B cell (primary cell): Measurements from ENCODE around the gene ETV3. TPM values are rescaled to one million over a fixed set of nuclear protein-coding genes. Genes with fewer than 3 reads are reported as not detected.

Experiments
- ATAC-seq: fragments of 200-7000 bp; cut with Tn5 transposase; one replicate; pipeline ENCODE4 v1.10.0; 2021; ENCODE audit warnings: low read depth, mild to moderate bottlenecking, moderate number of reproducible peaks, moderate library complexity
- CTCF ChIA-PET: fragments of 350-600 bp; sonication (Branson Sonifier 250); formaldehyde crosslinking; loops from one replicate; lab custom pipeline; 2021; ENCODE audit warnings: antibody characterized with exemption, inconsistent platforms; lab: Charles Lee
- POLR2A ChIA-PET: fragments of 350-600 bp; sonication (Branson Sonifier 250); formaldehyde crosslinking; loops from one replicate; lab custom pipeline; 2021; ENCODE audit warnings: antibody characterized with exemption; lab: Charles Lee
- DNase-seq: peaks from one replicate; pipeline ENCODE4 v3.0.0; 2013
- H2AFZ ChIP-seq: 2 replicates; pipeline ENCODE4 v1.6.1; 2012; ENCODE audit warnings: mild to moderate bottlenecking, low read depth, low read length; ENCODE audit not compliant: insufficient read depth, poor library complexity, severe bottlenecking
- H3K27ac ChIP-seq, 2 donors: 1 replicate in 1 of 2; 2 replicates in 1 of 2; pipeline ENCODE4 v1.5.1; 2012 to 2013; ENCODE audit warnings: low read length in 2 of 2, mild to moderate bottlenecking in 2 of 2, moderate library complexity in 1 of 2
- H3K27me3 ChIP-seq, 4 experiments: fragments of 200-600 bp in 1 of 4; sonication (generic) in 1 of 4; replicated peaks in 1 of 4; 1 replicate in 2 of 4; 2 replicates in 2 of 4; pipeline versions ENCODE4 v1.6.1 to v1.7.0; 2013 to 2016; ENCODE audit warnings: low read length in 3 of 4, mild to moderate bottlenecking in 2 of 4, mixed read lengths in 1 of 4, moderate library complexity in 1 of 4; ENCODE audit not compliant: insufficient read depth in 4 of 4, control insufficient read depth in 3 of 4; ENCODE audit errors: control extremely low read depth in 1 of 4
- H3K36me3 ChIP-seq, 2 experiments: replicated peaks in 1 of 2; 1 replicate in 1 of 2; 2 replicates in 1 of 2; pipeline versions ENCODE4 v1.6.1 to v1.7.1; 2013; ENCODE audit warnings: low read length in 1 of 2; ENCODE audit not compliant: insufficient read depth in 2 of 2, control insufficient read depth in 1 of 2; ENCODE audit errors: control extremely low read depth in 1 of 2, extremely low read depth in 1 of 2
- H3K4me1 ChIP-seq, 2 donors: fragments of 200-600 bp in 1 of 2; sonication (generic) in 1 of 2; 1 replicate in 1 of 2; 2 replicates in 1 of 2; pipeline versions ENCODE4 v1.5.1 to v1.6.1; 2013 to 2017; ENCODE audit warnings: low read length in 2 of 2; ENCODE audit not compliant: control insufficient read depth in 2 of 2, insufficient read depth in 2 of 2
- H3K4me2 ChIP-seq: replicated peaks from 2 replicates; pipeline ENCODE3; 2012; ENCODE audit warnings: mild to moderate bottlenecking, low read depth, low read length; ENCODE audit not compliant: poor library complexity, severe bottlenecking
- H3K4me3 ChIP-seq, 5 experiments: fragments of 200-600 bp in 1 of 5; sonication (generic) in 1 of 5; 1 replicate in 3 of 5; 2 replicates in 2 of 5; pipeline versions ENCODE4 v1.5.1 to v1.7.0; 2011 to 2016; ENCODE audit warnings: low read length in 4 of 5, mild to moderate bottlenecking in 4 of 5, low read depth in 2 of 5, control low read depth in 1 of 5, moderate library complexity in 1 of 5; ENCODE audit not compliant: insufficient read depth in 1 of 5; ENCODE audit errors: control extremely low read depth in 1 of 5, extremely low read depth in 1 of 5
- H3K79me2 ChIP-seq: fragments of 200-600 bp; sonication (generic); one replicate; pipeline ENCODE4 v1.6.0; 2016; ENCODE audit warnings: low read length; ENCODE audit not compliant: control insufficient read depth, insufficient read depth
- H3K9ac ChIP-seq: fragments of 200-600 bp; sonication (generic); 2 replicates; pipeline ENCODE4 v1.6.1; 2017; ENCODE audit warnings: mild to moderate bottlenecking, low read length, moderate library complexity
- H3K9me3 ChIP-seq, 3 donors: one replicate each; pipeline versions ENCODE4 v1.6.1 to v1.7.1; 2013; ENCODE audit warnings: low read length in 2 of 3; ENCODE audit not compliant: control insufficient read depth in 2 of 3, insufficient read depth in 1 of 3; ENCODE audit errors: control extremely low read depth in 1 of 3
- H4K20me1 ChIP-seq: 2 replicates; pipeline ENCODE4 v1.6.0; 2012; ENCODE audit warnings: mild to moderate bottlenecking, low read length; ENCODE audit not compliant: insufficient read depth, control insufficient read depth, poor library complexity, severe bottlenecking
- H3K27ac Mint-ChIP-seq: one replicate; pipeline ENCODE4 v1.8.0; 2021; ENCODE audit warnings: mixed read lengths
- H3K27me3 Mint-ChIP-seq: one replicate; pipeline ENCODE4 v1.8.0; 2021; ENCODE audit warnings: mixed read lengths
- H3K4me1 Mint-ChIP-seq: one replicate; pipeline ENCODE4 v1.8.0; 2021; ENCODE audit warnings: mixed read lengths
- H3K4me3 Mint-ChIP-seq: one replicate; pipeline ENCODE4 v1.8.0; 2021; ENCODE audit warnings: mixed read lengths
- H3K9me3 Mint-ChIP-seq: one replicate; pipeline ENCODE4 v1.8.0; 2022; ENCODE audit warnings: mixed read lengths; ENCODE audit not compliant: insufficient read depth
- CTCF ChIP-seq: fragments of 200-600 bp; IDR thresholded peaks from one replicate; pipeline ENCODE4 v1.8.0; 2022; ENCODE audit warnings: antibody characterized with exemption, mild to moderate bottlenecking
- EZH2 ChIP-seq: IDR thresholded peaks from 2 replicates; pipeline ENCODE4 v1.6.1; 2012; ENCODE audit warnings: borderline replicate concordance, low read depth, mild to moderate bottlenecking, moderate library complexity, low read length; ENCODE audit not compliant: insufficient read depth, poor library complexity, severe bottlenecking
- WGBS: methylation state at CpG from one replicate; pipeline ENCODE4 v1.1.5; 2013; ENCODE audit warnings: missing lambda C conversion rate; ENCODE audit not compliant: insufficient coverage; 5-methylcytosine and 5-hydroxymethylcytosine counted together
- intact Hi-C: fragments of 100-400 bp; cut with micrococcal nuclease; formaldehyde crosslinking; loops from one replicate; pipeline ENCODE4 v1.10.0; 2022
- polyA plus RNA-seq: library from polyadenylated mRNA; depleted of rRNA; stranded (reverse); fragments of >200 nt; gene quantifications from 2 replicates; pipeline ENCODE4 v1.2.3, GENCODE V29; 2012
- total RNA-seq, 2 donors: library from RNA; stranded (reverse); fragments of 120-200 nt in 1 of 2; gene quantifications; 1 replicate in 1 of 2; 2 replicates in 1 of 2; pipeline versions ENCODE4 v1.2.3 to v1.2.4, GENCODE V29; 2013 to 2022

ETV3 gene
- total and polyA plus RNA-seq, 2 donors (not counting 1 experiment from before 2014, with no cell fraction given) = 16.7 to 34.1 TPM

DNA sequence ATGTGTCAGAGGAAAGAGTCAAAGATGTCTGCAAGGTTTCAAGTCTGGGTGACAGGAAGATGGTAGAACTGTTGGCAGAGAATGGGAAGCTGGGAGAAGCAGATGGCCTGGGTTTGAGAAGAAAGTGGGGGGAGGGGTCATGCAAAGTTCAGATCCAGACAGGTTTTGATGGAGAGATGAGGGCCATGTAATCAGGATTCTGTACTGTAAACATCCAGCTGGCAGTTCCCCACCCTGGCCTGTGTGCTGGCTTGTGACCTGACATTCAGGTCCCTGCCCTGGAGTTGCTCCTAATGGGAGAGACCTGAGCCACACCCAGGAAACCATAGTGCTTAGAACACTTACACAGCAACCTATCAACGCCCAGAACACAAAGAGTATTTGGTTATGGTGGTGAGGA, 15.6 kb upstream of the ETV3 start:
- Mint-ChIP-seq H3K27ac (no peak overlapping the region), H3K4me1 (peaks cover 4% of the 10 kb centered on the region), H3K4me3 (no peak overlapping the region), H3K27me3 (peaks cover 39% of the 10 kb centered on the region), H3K9me3 (no peaks in the 10 kb centered on the region)
- ChIA-PET POLR2A (no interaction called here), CTCF (interaction anchor here (2.4 to 13.2 kb wide), 2 partner anchors 15 to 66 kb away, joined by 9 to 491 read pairs; partner anchors contain the start of gene ETV3)
- Histone ChIP-seq H3K79me2 (no peaks in the 10 kb centered on the region), H2AFZ (no peak overlapping the region), H3K4me1 (peaks cover 3 to 11% of the 10 kb centered on the region in 2 donors), H3K9ac (no peak overlapping the region), H3K4me2 (no peak overlapping the region), H4K20me1 (no peaks in the 10 kb centered on the region), H3K36me3 (no peaks in the 10 kb centered on the region), H3K27me3 (peaks cover 0 to 31% (median 12%) of the 10 kb centered on the region in 4 experiments), H3K9me3 (no peaks in the 10 kb centered on the region), H3K4me3 (no peak overlapping the region), H3K27ac (no peak overlapping the region)
- WGBS = no CpG with 5 or more reads among the region's 1 CpG
- intact Hi-C loops = no loop called here
- no peak for ATAC-seq
- no peak for DNase-seq
- no peak for TF ChIP-seq CTCF
- no peak for TF ChIP-seq EZH2

DNA sequence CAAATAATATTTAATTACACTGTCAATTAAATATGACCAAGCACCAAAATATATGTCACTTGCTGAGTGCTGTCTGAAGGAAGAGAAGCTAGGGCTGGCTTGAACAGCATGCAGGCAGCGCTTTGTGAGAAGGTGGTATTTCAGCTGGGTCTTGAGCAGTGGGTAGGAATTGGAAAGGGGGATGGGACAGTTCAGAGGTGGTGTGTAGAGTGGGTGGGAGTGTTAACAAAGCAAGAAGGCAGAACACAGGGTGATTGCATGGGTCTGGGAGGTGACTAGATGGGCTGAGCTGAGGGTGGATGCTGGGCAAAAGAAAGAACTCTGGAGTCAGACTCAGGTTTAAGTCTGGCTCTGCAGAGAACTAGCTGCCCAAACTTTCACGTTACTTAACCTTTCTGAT, 14.3 kb upstream of the ETV3 start:
- Mint-ChIP-seq H3K4me1 (peaks cover 11% of the 10 kb centered on the region), H3K4me3 (no peak overlapping the region), H3K27me3 (peaks cover 26% of the 10 kb centered on the region), H3K27ac (no peak overlapping the region), H3K9me3 (no peaks in the 10 kb centered on the region)
- H3K27me3 ChIP-seq = peaks cover 0 to 28% (median 12%) of the 10 kb centered on the region in 4 experiments
- ChIA-PET CTCF (interaction anchor here (0.6 to 13.2 kb wide), 4 partner anchors 11 to 174 kb away, joined by 3 to 491 read pairs (median 6); partner anchors contain the start of gene ETV3), POLR2A (no interaction called here)
- no peak overlapping the region for H2AFZ ChIP-seq
- no peak overlapping the region for H3K27ac ChIP-seq
- no peaks in the 10 kb centered on the region for H3K79me2 ChIP-seq
- DNase-seq (no peak), ATAC-seq (no peak)
- no peaks in the 10 kb centered on the region for H3K36me3 ChIP-seq
- H3K4me2 ChIP-seq = no peak overlapping the region
- intact Hi-C loops = no loop called here
- no peaks in the 10 kb centered on the region for H4K20me1 ChIP-seq
- H3K4me3 ChIP-seq = no peak overlapping the region
- TF ChIP-seq CTCF (no peak), EZH2 (no peak)
- no peaks in the 10 kb centered on the region for H3K9me3 ChIP-seq
- H3K4me1 ChIP-seq = peaks cover 7 to 16% of the 10 kb centered on the region in 2 donors
- 90% methylated on average over 1 of the region's 2 CpGs for WGBS
- no peak overlapping the region for H3K9ac ChIP-seq
